Neural cell (in vitro differentiated cells): Measurements from ENCODE around the gene TMEM202.

ENCODE experiments used
- EZH2 ChIP-seq: fragments of 200-600, 300-800 bp; shearing (Covaris generic), sonication (generic); IDR thresholded peaks from 2 replicates; pipeline ENCODE4 v1.6.1; 2014; ENCODE audit warnings: antibody characterized with exemption, low read length, borderline replicate concordance, mild to moderate bottlenecking; ENCODE audit not compliant: insufficient read depth, poor library complexity, severe bottlenecking
- POLR2AphosphoS5 ChIP-seq: IDR thresholded peaks from 2 replicates; pipeline ENCODE4 v1.6.1; 2012
- TAF1 ChIP-seq: IDR thresholded peaks from 2 replicates; pipeline ENCODE4 v1.6.1; 2012; ENCODE audit warnings: low read depth
- TF ChIP-seq, protein P1 (sequence below): fragments of 450-650 bp; IDR thresholded peaks from 2 replicates; pipeline ENCODE4 v1.5.1; 2014; ENCODE audit warnings: antibody characterized with exemption, mild to moderate bottlenecking, moderate library complexity; ENCODE audit not compliant: poor library complexity, severe bottlenecking

GRCh38 chr15:72361176-72361575, 36.9 kb upstream of the TMEM202 start:
- TF ChIP-seq, protein P1, sequence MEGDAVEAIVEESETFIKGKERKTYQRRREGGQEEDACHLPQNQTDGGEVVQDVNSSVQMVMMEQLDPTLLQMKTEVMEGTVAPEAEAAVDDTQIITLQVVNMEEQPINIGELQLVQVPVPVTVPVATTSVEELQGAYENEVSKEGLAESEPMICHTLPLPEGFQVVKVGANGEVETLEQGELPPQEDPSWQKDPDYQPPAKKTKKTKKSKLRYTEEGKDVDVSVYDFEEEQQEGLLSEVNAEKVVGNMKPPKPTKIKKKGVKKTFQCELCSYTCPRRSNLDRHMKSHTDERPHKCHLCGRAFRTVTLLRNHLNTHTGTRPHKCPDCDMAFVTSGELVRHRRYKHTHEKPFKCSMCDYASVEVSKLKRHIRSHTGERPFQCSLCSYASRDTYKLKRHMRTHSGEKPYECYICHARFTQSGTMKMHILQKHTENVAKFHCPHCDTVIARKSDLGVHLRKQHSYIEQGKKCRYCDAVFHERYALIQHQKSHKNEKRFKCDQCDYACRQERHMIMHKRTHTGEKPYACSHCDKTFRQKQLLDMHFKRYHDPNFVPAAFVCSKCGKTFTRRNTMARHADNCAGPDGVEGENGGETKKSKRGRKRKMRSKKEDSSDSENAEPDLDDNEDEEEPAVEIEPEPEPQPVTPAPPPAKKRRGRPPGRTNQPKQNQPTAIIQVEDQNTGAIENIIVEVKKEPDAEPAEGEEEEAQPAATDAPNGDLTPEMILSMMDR, result no peak
- no peak for TF ChIP-seq TAF1
- no peak for TF ChIP-seq EZH2
- TF ChIP-seq POLR2AphosphoS5, result no peak
